Lung (tissue), 16 donors: Measurements from ENCODE around the gene TUBA3C. TPM values are rescaled to one million over a fixed set of nuclear protein-coding genes. Genes with fewer than 3 reads are reported as not detected.
"Not testable (repeated sequence)": the region's sequence is repeated elsewhere in the genome, so short reads cannot be mapped to it uniquely, and the experiment has no call there.

Experiments used
- ATAC-seq: fragments of 200-7000 bp; cut with Tn5 transposase; one replicate; pipeline ENCODE4 v1.9.1; 2020; ENCODE audit warnings: moderate number of reproducible peaks; ENCODE audit not compliant: insufficient read depth, low FRiP score
- DNase-seq, 3 donors: peaks; one replicate each; pipeline ENCODE4 v3.0.0-alpha.2; 2013 to 2017
- H3K27ac ChIP-seq, 2 donors: one replicate each; pipeline ENCODE4 v1.5.1; 2013; ENCODE audit warnings: mild to moderate bottlenecking in 2 of 2, moderate library complexity in 2 of 2, control low read depth in 1 of 2, inconsistent platforms in 1 of 2, low read depth in 1 of 2, low read length in 1 of 2
- H3K27me3 ChIP-seq, 3 donors: one replicate each; pipeline ENCODE4 v1.5.1; 2013; ENCODE audit warnings: low read length in 2 of 3; ENCODE audit not compliant: control insufficient read depth in 3 of 3, insufficient read depth in 3 of 3
- H3K36me3 ChIP-seq, 4 donors: one replicate each; pipeline ENCODE4 v1.5.1; 2013; ENCODE audit warnings: low read length in 4 of 4, mild to moderate bottlenecking in 1 of 4, moderate library complexity in 1 of 4; ENCODE audit not compliant: control insufficient read depth in 4 of 4, insufficient read depth in 4 of 4
- H3K4me1 ChIP-seq, 5 donors: one replicate each; pipeline ENCODE4 v1.5.1; 2013; ENCODE audit warnings: low read length in 5 of 5, mild to moderate bottlenecking in 2 of 5, moderate library complexity in 1 of 5; ENCODE audit not compliant: control insufficient read depth in 5 of 5, insufficient read depth in 5 of 5
- H3K4me3 ChIP-seq: one replicate; pipeline ENCODE4 v1.5.1; 2013; ENCODE audit warnings: mild to moderate bottlenecking, control low read depth, moderate library complexity
- H3K9ac ChIP-seq, 2 donors: one replicate each; pipeline ENCODE4 v1.5.1; 2013; ENCODE audit warnings: low read length in 2 of 2, control low read depth in 1 of 2; ENCODE audit not compliant: insufficient read depth in 1 of 2
- H3K9me3 ChIP-seq, 4 donors: one replicate each; pipeline ENCODE4 v1.5.1; 2013; ENCODE audit warnings: low read length in 3 of 4, mild to moderate bottlenecking in 1 of 4, moderate library complexity in 1 of 4; ENCODE audit not compliant: control insufficient read depth in 4 of 4, insufficient read depth in 3 of 4
- CTCF ChIP-seq: IDR thresholded peaks from 2 replicates; pipeline ENCODE4 v1.5.1; 2012; ENCODE audit warnings: mild to moderate bottlenecking; ENCODE audit errors: control extremely low read depth, extremely low read depth
- WGBS, 2 donors: extraction: QIAGEN DNeasy Blood & Tissue Kit; methylation state at CpG; one replicate each; pipeline ENCODE4 v1.1.7; 2013; 5-methylcytosine and 5-hydroxymethylcytosine counted together
- long read RNA-seq, 5 donors: transcript quantifications; one replicate each; lab custom pipeline, GENCODE V29; 2026
- polyA plus RNA-seq, 2 donors: library from polyadenylated mRNA; stranded (reverse); fragments of 200-250 nt; gene quantifications; one replicate each; pipeline ENCODE4 v1.2.1, GENCODE V29; 2013
- total RNA-seq, 2 donors: library from RNA; depleted of rRNA in 1 of 2; stranded (reverse); fragments of >200 nt in 1 of 2; gene quantifications; one replicate each; pipeline ENCODE4 v1.2.1, GENCODE V29; 2014 to 2021
- donor health status: control.
- donor health status: control.
- donor health status: Bipolar disorder and iron deficiency.
- donor health status: healthy.
- donor health status: DM: yes; HTN: yes; CAD: no.

The TUBA3C gene
- total RNA-seq (not detected), polyA plus RNA-seq (not detected)
- long read RNA-seq, donor 1, result 0 reads
- long read RNA-seq, donor 2, result 0 reads
- long read RNA-seq, donor 3, result 0 reads
- long read RNA-seq, donor 4, result 0 reads
- long read RNA-seq, donor 5, result 0 reads

- TF ChIP-seq CTCF, result no peak
- no peaks in the 10 kb centered on the region for H3K4me1 ChIP-seq
- no peaks in the 10 kb centered on the region for H3K36me3 ChIP-seq
- no peaks in the 10 kb centered on the region for H3K27me3 ChIP-seq
- WGBS, 2 donors, result 91 to 92% methylated on average over 40 of the region's 40 CpGs
- H3K4me3 ChIP-seq, result no peak within 1 kb of the TSS
- no peak for ATAC-seq
- H3K9ac ChIP-seq, result no peak within 1 kb of the TSS
- peaks cover 0 to 11% (median 3%) of the 10 kb centered on the region in 4 donors for H3K9me3 ChIP-seq
- no peak within 1 kb of the TSS for H3K27ac ChIP-seq
- DNase-seq, result no peak
Observed at GRCh38 chr13:19181621-19182485, at the start of gene TUBA3C. Gene TUBA3C, minus strand, starts transcription at chr13:19181824. Its CDS starts 77 bp downstream, at chr13:19181747.

GRCh38 chr13:19207413-19207812 lies 25.8 kb upstream of the TUBA3C start:
- WGBS, 2 donors, result 76 to 77% methylated on average over 3 of the region's 3 CpGs
- H3K27ac ChIP-seq, H3K9me3 ChIP-seq, H3K4me3 ChIP-seq, H3K9ac ChIP-seq, DNase-seq, H3K4me1 ChIP-seq, H3K36me3 ChIP-seq, ATAC-seq, H3K27me3 ChIP-seq: not testable (repeated sequence)

GRCh38 chr13:19192622-19193021 lies 11.0 kb upstream of the TUBA3C start:
- H3K27me3 ChIP-seq, H3K9me3 ChIP-seq, H3K4me1 ChIP-seq, DNase-seq, H3K27ac ChIP-seq, H3K9ac ChIP-seq, H3K36me3 ChIP-seq, ATAC-seq, H3K4me3 ChIP-seq: not testable (repeated sequence)
- WGBS, 2 donors, result 80 to 86% methylated on average over 3 of the region's 3 CpGs

GRCh38 chr13:19189911-19190310 lies 8.3 kb upstream of the TUBA3C start:
- not testable (repeated sequence) for H3K36me3 ChIP-seq, H3K4me3 ChIP-seq, H3K27ac ChIP-seq, H3K4me1 ChIP-seq, H3K9ac ChIP-seq, ATAC-seq, DNase-seq, H3K27me3 ChIP-seq, H3K9me3 ChIP-seq
- 71 to 83% methylated on average over 3 of the region's 3 CpGs for WGBS, 2 donors

- whole genome bisulfite sequencing, 2 donors, result 67 to 77% methylated on average over 4 of the region's 5 CpGs
- H3K4me1 ChIP-seq, H3K27me3 ChIP-seq, H3K36me3 ChIP-seq, H3K4me3 ChIP-seq, H3K9ac ChIP-seq, ATAC-seq, H3K9me3 ChIP-seq, DNase-seq, H3K27ac ChIP-seq: not testable (repeated sequence)
Observed at GRCh38 chr13:19189368-19189767, 7.7 kb upstream of the TUBA3C start.
